ENCODE results near the gene SLC39A11.
"Not testable (repeated sequence)": the region's sequence is repeated elsewhere in the genome, so short reads cannot be mapped to it uniquely, and the experiment has no call there.

The SLC39A11 gene

GRCh38 chr17:72900654-72900971, 191.9 kb downstream of the SLC39A11 start:
- DNase-seq = no peak

GRCh38 chr17:72898725-72899124, 193.8 kb downstream of the SLC39A11 start:
- no peak for DNase-seq

- not testable (repeated sequence) for DNase-seq
These were observed 196.2 kb downstream of the SLC39A11 start for GRCh38 chr17:72896288-72896687.

GRCh38 chr17:72891627-72892026, 200.9 kb downstream of the SLC39A11 start:
- DNase-seq = no peak

GRCh38 chr17:72890711-72891110, 201.8 kb downstream of the SLC39A11 start:
- no peak for DNase-seq

- DNase-seq = no peak
These were observed 204.6 kb downstream of the SLC39A11 start for GRCh38 chr17:72887917-72888316.

GRCh38 chr17:72887322-72887721, 205.2 kb downstream of the SLC39A11 start:
- DNase-seq = no peak

GRCh38 chr17:72886622-72887021, 205.9 kb downstream of the SLC39A11 start:
- DNase-seq = no peak

GRCh38 chr17:72884066-72884465, 208.4 kb downstream of the SLC39A11 start:
- DNase-seq = no peak

- DNase-seq = no peak
These were observed 209.1 kb downstream of the SLC39A11 start for GRCh38 chr17:72883351-72883750.

- DNase-seq = no peak
These were observed 210.1 kb downstream of the SLC39A11 start for GRCh38 chr17:72882426-72882825.

- no peak for DNase-seq
These were observed 212.6 kb downstream of the SLC39A11 start for GRCh38 chr17:72879877-72880276.

- DNase-seq = no peak
These were observed 213.4 kb downstream of the SLC39A11 start for GRCh38 chr17:72878975-72879660.

- DNase-seq = no peak
These were observed 215.1 kb downstream of the SLC39A11 start for GRCh38 chr17:72877348-72877747.

- DNase-seq = no peak
These were observed 216.1 kb downstream of the SLC39A11 start for GRCh38 chr17:72876413-72876812.

GRCh38 chr17:72875361-72875760, 217.1 kb downstream of the SLC39A11 start:
- DNase-seq = no peak

- no peak for DNase-seq
These were observed 220.1 kb downstream of the SLC39A11 start for GRCh38 chr17:72872396-72872795.

- DNase-seq = no peak
These were observed 222.0 kb downstream of the SLC39A11 start for GRCh38 chr17:72870367-72870985.

- DNase-seq = no peak
These were observed 222.9 kb downstream of the SLC39A11 start for GRCh38 chr17:72869630-72870029.

- no peak for DNase-seq
These were observed 226.5 kb downstream of the SLC39A11 start for GRCh38 chr17:72865954-72866353.

GRCh38 chr17:72863526-72864211, 228.8 kb downstream of the SLC39A11 start:
- no peak for DNase-seq

- DNase-seq = no peak
These were observed 230.1 kb downstream of the SLC39A11 start for GRCh38 chr17:72862276-72862999.

- no peak for DNase-seq
These were observed 230.7 kb downstream of the SLC39A11 start for GRCh38 chr17:72861811-72862210.

- DNase-seq = no peak
These were observed 231.7 kb downstream of the SLC39A11 start for GRCh38 chr17:72860778-72861177.
